Activated CD8-positive, alpha-beta memory T cell treated with anti-CD3 and anti-CD28 coated beads for 24 hours (primary cell): ENCODE results near the gene ASMT.

Experiments
- DNase-seq: peaks from one replicate; pipeline ENCODE4 v3.0.0-alpha.2; 2020

Gene ASMT, protein sequence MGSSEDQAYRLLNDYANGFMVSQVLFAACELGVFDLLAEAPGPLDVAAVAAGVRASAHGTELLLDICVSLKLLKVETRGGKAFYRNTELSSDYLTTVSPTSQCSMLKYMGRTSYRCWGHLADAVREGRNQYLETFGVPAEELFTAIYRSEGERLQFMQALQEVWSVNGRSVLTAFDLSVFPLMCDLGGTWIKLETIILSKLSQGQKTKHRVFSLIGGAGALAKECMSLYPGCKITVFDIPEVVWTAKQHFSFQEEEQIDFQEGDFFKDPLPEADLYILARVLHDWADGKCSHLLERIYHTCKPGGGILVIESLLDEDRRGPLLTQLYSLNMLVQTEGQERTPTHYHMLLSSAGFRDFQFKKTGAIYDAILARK

DNA sequence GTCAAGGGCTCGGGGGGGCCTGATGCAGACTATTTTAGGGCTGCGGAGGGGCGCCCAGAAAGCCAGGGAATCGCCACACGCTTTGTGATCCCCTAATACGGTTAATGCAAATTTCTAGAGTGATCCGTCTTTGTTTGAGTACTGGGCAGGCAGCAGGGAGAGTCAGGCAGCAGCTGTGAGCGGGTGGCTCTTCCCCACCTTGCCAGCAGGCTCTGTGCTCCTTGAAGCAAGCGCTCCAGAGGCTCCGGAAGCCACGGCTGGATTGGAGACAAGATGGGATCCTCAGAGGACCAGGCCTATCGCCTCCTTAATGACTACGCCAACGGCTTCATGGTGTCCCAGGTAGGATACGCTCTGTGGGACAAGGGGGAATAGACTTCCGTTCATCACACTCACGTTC, at the start of gene ASMT:
TSS of gene ASMT (plus strand) at position 133 of the 400 bp plus-strand sequence. CDS start at position 274, 141 bp downstream.
- DNase-seq: no peak

- peak; percentile 30 for DNase-seq
Measured at GRCh38 chrX:1574181-1574580, 40.7 kb upstream of the ASMT start.

DNA sequence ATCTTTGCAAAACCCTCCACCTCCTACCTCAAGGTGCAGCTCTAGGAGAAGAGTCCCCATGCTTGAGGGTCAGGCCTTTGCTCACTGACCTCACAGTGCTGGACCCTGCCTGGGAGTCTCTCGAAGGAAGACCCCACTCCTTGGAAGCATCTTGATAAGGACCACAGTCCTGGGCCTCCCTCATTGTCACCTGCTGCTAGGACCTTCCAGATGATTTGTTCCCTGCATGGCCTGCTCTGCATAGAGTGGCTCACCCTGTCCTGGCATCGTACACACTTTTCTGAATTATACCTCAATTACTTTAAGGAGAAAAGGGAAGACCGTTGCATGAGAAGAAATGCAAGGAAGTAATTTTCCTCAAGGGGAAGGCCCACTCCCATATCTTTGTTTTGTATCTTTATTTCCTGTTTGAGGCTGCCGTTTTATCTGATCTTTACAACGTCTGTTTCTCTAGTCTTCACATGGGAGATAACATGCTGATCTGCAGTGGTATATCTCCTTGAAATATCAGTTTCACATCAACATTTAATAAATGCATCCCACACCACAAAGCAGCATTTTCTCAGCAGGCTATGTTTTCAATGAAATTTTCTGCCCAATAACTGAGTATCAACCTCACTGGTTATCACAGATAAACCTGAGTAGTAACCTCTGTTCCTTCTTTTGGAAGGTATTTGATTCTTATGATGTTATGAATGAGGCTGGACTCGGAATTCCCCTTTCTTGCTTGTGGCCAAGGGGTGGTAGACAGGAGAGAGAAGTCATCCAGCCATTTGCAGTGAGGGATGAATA, 38.5 kb upstream of the ASMT start:
- DNase-seq: peak; percentile 57

DNA sequence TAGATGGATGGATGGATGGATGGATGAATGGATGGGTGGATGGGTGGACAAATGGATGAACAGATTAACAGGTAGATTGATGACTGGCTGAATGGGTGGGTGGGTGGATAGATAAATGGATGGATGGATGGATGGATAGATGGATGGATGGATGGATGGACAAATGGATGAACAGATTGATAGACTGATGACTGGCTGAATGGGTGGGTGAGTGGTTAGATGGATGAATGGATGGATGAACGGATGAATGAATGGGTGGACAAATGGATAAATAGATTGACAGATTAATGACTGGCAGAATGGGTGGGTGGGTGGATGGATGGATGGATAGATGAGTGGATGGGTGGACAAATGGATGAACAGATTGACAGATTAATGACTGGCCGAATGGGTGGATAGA, 37.0 kb upstream of the ASMT start:
- peak; percentile 28 for DNase-seq

GRCh38 chrX:1578511-1579173, 36.2 kb upstream of the ASMT start:
- DNase-seq: peak; percentile 49

DNA sequence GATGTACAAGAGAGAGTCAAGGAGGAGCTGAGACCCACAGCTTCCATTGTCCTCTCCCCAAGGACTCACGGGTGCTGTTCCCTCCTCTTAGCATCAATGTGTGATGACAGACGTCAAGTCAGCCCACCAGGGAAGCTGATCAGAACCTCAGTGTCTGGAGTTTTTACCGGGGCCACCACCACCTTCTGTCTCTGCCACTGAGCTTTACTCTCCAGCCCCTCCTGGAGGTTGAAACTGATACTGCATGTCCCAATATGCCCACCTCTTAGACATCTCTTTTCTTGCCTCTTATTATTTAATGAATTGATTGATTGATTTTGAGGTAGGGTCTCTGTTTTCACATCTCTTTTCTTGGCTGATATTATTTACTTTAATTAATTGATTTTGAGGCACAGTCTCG, 33.7 kb upstream of the ASMT start:
- peak; percentile 87 for DNase-seq

GRCh38 chrX:1582686-1583437, 32.0 kb upstream of the ASMT start:
- DNase-seq: peak; percentile 68

DNA sequence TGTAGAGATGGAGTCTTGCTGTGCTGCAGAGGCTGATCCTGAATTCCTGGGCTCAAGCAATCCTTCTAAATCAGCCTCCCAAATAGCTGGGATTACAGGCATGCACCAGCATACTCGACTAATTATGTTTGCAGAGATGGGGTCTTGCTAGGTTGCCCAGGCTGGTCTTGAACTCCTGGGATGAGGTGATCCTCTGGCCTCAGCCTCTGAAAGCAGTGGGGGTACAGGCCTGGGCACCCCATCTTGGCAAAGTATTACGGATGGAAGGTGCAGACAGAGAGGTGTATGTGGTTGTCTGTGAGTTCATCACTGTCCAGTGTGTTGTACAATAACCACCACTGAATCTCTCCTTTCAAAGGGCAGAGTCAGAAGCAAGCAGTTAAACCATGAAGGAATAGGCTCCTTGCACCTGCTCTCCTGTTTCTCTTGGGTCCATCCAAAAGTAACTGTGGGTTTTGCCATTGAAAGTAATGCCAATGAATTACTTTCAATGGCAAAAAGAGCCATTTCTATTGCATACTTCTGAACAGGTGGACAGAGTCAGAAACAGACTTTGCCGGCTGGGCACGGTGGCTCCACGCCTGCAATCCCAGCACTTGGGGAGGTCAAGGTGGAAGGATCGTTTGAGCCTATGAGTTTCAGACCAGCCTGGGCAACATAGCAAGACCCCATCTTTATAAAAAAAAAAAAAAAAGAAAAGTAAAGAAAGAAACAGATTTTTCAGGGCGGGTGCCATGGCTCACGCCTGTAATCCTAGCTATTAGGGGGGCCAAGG, 30.4 kb upstream of the ASMT start:
- peak; percentile 42 for DNase-seq

- peak; percentile 55 for DNase-seq
Measured at GRCh38 chrX:1587161-1587560, 27.7 kb upstream of the ASMT start.

GRCh38 chrX:1589356-1590130, 25.3 kb upstream of the ASMT start:
- peak; percentile 48 for DNase-seq

GRCh38 chrX:1591102-1591862, 23.6 kb upstream of the ASMT start, which contains the start of gene AKAP17A:
Gene AKAP17A (plus strand): TSS chrX:1591604. CDS start chrX:1593463, 1,859 bp downstream.
- DNase-seq: peak; percentile 100

GRCh38 chrX:1591863-1592469, 22.9 kb upstream of the ASMT start:
- DNase-seq: peak; percentile 64

DNA sequence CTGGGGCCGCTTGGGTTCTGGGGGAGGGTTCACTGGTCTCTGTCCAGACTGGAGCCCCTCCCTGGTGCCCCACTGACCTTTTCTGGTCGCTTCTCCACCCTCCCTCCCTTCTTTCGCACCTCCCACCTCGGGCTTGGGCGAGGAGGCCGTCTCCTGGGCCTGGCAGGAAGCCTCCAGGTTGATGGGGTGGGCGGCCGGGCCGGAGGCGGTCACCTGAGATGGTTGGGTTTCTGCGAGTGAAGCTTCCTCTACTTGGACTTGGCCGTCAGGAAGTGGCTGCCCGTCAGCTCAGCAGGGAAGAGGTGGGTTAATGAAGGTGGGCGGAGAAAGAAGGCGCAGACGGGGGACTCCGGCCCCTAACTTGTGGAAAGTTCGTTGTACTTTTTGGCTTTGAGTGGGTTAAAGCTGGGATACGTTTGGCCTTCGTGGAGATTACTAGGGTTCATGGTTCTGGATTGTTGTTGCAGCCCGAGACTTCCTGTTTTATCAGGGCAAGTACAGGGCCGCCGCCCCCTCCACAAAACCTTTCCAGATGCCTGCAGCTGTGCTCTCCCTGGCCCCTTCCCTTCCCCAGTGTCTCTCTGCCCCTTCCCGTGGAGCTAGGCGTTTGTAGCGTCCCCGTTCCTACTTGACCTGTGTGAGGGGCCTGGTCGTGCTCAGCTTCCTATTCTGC, 22.3 kb upstream of the ASMT start:
- peak; percentile 66 for DNase-seq

DNA sequence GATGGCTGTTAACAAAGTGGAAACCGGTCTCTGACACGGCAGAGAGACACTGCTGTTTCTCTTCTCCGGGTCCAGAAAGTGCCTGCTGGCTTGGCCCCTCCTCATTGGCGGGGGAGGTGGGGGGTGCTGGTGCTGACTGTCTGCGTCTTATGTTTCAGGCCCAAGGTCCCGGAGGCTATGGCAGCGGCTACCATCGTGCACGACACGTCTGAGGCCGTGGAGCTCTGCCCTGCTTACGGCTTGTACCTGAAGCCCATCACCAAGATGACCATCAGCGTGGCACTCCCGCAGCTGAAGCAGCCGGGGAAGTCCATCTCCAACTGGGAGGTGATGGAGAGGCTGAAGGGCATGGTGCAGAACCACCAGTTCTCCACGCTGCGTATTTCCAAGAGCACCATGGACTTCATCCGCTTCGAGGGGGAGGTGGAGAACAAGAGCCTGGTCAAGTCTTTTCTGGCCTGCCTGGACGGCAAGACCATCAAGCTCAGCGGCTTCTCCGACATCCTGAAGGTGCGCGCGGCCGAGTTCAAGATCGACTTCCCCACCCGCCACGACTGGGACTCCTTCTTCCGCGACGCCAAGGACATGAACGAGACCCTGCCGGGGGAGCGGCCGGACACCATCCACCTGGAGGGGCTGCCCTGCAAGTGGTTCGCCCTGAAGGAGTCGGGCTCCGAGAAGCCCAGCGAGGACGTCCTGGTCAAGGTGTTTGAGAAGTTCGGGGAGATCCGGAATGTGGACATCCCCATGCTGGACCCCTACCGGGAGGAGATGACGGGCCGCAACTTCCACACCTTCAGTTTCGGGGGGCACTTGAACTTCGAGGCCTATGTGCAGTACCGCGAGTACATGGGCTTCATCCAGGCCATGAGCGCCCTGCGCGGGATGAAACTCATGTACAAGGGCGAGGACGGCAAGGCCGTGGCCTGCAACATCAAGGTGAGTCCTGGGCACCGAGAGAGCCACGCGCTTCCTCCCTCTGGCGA, 21.3 kb upstream of the ASMT start:
- no peak for DNase-seq

DNA sequence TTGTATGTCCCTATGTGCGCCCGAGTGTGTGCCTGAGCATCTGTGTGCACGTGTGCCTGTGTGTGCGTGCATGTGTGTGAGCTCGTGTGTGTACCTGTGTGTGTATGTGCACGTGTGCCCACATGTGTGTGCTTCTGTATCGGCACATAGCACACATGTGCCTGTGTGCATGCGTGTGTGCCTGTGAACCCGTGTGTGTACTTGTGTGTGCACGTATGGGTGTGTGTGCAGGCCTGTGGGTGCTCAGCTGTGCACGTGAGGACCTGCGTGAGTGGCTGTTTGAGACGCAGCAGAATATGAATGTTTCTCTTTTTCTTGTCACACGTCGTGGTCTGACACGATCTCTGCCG, 19.2 kb upstream of the ASMT start:
- no peak for DNase-seq

DNA sequence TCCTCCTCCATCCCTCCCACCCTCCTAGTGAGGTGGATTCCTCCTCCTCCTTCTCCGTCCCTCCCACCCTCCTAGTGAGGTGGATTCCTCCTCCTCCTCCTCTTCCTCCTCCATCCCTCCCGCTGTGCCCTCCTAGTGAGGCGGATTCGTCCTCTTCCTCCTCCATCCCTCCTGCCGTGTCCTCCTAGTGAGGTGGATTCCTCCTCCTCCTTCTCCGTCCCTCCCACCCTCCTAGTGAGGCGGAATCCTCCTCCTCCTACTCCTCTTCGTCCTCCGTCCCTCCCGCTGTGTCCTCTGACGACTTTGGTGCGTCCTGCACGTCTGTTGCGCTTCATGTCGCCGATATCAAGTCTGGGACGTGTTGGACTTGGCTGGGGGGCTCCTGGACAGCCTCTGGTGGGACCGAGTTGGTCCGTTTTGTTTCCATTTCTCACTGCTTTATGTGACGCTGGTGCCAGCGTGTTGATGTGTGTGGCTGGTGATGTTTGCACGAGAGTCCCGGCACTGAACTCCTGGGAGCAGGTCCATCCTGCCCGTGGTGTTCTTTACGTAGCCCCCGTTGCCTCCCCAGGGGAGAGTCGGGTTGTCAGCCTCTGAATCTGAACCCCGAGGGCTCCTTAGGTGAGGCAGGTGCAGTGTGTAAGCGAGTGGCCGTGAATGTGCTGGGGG, 18.0 kb upstream of the ASMT start:
- no peak for DNase-seq

DNA sequence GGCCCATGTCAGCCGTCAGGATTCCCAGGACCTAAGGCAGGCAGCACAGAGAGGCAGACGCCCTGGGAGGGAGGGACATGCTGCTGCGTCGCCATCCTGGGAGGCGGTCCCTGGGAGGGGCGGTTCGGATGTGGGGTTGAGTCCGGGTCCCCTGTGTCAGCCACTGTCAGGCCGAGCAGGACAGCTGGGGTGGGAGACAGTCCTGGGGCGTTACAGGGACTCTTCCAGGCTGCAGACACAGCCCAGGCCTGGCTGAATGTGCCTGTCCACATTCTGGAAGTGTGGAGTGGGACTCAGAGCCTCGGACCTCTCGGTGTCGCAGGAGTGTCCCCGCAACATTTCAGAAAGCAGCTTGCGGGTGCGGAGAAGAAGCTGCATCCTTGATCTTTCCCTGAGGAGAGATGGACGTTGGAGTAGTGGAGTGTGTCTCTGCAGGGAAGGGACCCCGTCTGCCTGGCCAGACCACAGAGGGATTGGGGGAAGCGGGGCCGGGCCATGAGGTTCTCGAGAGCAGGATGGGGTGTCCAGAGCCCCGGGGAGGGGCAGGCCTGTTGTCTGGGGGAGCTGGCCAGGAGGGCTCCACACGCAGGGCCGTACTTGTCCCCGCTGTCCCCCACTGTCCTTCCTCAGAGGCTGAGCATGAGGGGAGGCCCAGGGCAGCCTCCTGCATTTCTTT, 17.4 kb upstream of the ASMT start:
- no peak for DNase-seq
